Measurements from ENCODE around the gene ALOXE3. TPM values are rescaled to one million over a fixed set of nuclear protein-coding genes. Genes with fewer than 3 reads are reported as not detected.

Gene ALOXE3
- total and polyA plus RNA-seq, 2 of the 8 experiments (the other 6 are each of a cell fraction or from before 2014, with no cell fraction given), result 0.26 TPM; not detected in 1

DNA sequence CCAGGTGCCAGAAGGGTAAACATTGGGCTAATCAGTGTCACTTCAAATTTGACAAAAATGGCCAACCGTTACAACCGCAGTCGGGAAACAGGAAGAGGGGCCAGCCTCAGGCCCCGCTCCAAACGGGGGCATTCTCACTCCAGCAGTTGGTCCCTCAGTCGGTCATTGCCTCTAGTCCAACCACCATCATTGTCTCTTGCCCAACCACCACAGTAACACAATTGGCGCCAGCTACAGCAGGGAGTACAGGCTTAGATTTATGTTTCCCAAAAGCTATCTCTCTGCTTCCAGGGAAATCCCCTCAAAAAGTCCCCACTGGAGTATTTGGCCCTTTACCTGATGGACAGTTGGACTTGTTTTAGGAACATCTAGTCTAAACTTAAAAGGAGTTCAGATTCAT is 59.2 kb downstream of the ALOXE3 start:
- Histone ChIP-seq H4K5ac (ENCODE audit: insufficient read length, low read depth, low read length) (no peak overlapping the region), H3K4me2 (ENCODE audit: insufficient read depth in 1 of 2, low read depth in 2 of 2, low read length in 2 of 2) (no peak overlapping the region), H3K23ac (ENCODE audit: insufficient read length) (no peak overlapping the region), H2BK12ac (ENCODE audit: low read depth, low read length) (no peak overlapping the region), H3K27me3 (replicated peaks in 1 of 4; ENCODE audit: control insufficient read depth in 3 of 4, extremely low read depth in 1 of 4, insufficient read depth in 3 of 4, low read length in 3 of 4) (peaks cover 5 to 24% (median 20%) of the 10 kb centered on the region in 4 experiments; a peak in 5 of 7 replicates), H2AK5ac (ENCODE audit: low read depth, low read length) (no peak overlapping the region; the same call in 1 of the 2 replicates), H3K14ac (ENCODE audit: insufficient read length) (no peak overlapping the region), H3K4ac (replicated peaks; ENCODE audit: insufficient read length, low read depth, low read length) (no peak overlapping the region), H2BK5ac (ENCODE audit: low read depth, low read length) (no peak overlapping the region), H3K18ac (ENCODE audit: extremely low read depth, low read length) (no peak overlapping the region), H3K4me1 (replicated peaks in 1 of 4; ENCODE audit: control insufficient read depth in 3 of 4, insufficient read depth in 4 of 4, low read length in 3 of 4) (peaks cover 5 to 20% (median 10%) of the 10 kb centered on the region in 4 experiments; a peak in 6 of 7 replicates), H3K79me1 (ENCODE audit: low read depth, low read length) (no peaks in the 10 kb centered on the region), H3K56ac (replicated peaks; ENCODE audit: insufficient read length, low read depth, low read length) (no peak overlapping the region), H3K23me2 (ENCODE audit: low read depth, low read length) (peaks cover 5% of the 10 kb centered on the region; the same call in 1 of the 2 replicates), H3K4me3 (ENCODE audit: extremely low read depth in 1 of 4, insufficient read depth in 2 of 4, low read depth in 3 of 4, low read length in 4 of 4) (no peak overlapping the region), H2BK20ac (ENCODE audit: low read length) (no peak overlapping the region), H2BK120ac (replicated peaks; ENCODE audit: low read depth, low read length) (no peak overlapping the region), H3K79me2 (ENCODE audit: control insufficient read depth in 1 of 2, insufficient read depth in 2 of 2, low read length in 2 of 2) (no peaks in the 10 kb centered on the region), H4K91ac (replicated peaks; ENCODE audit: insufficient read length, low read length) (no peak overlapping the region), H2AFZ (ENCODE audit: low read length) (no peak overlapping the region), H3K9ac (replicated peaks in 1 of 4; ENCODE audit: extremely low read depth in 1 of 4, low read depth in 3 of 4, low read length in 3 of 4) (no peak overlapping the region), H3K27ac (ENCODE audit: low read depth, low read length) (no peak overlapping the region), H4K20me1 (replicated peaks in 1 of 2; ENCODE audit: control insufficient read depth in 1 of 2, insufficient read depth in 2 of 2, low read length in 2 of 2) (no peaks in the 10 kb centered on the region), H3K36me3 (ENCODE audit: control insufficient read depth in 2 of 4, insufficient read depth in 4 of 4, low read length in 3 of 4) (no peaks in the 10 kb centered on the region), H4K8ac (ENCODE audit: extremely low read depth, insufficient read depth, low read length) (no peak overlapping the region), H3K9me3 (ENCODE audit: insufficient read depth in 2 of 2, low read depth in 1 of 2, low read length in 1 of 2) (no peaks in the 10 kb centered on the region), H2BK15ac (ENCODE audit: low read length) (no peak overlapping the region)
- FAIRE-seq, result no peak
- WGBS, 2 experiments (ENCODE audit: extremely low coverage in 1 of 2, insufficient coverage in 1 of 2, insufficient read length in 1 of 2, insufficient replicate concordance in 2 of 2, low coverage in 1 of 2, low lambda C conversion rate in 2 of 2, missing lambda C conversion rate in 1 of 2), result 82% methylated on average over 7 of the region's 7 CpGs; no CpG with 5 or more reads in 1 of the 2 experiments
- CTCF ChIA-PET (ENCODE audit: partially characterized antibody), result interaction anchor here (0.7 to 11.6 kb wide), 22 partner anchors 12 to 322 kb away, joined by 3 to 270 read pairs (median 10); partner anchors contain the start of genes ALOX12B, ALOXE3 and HES7
- POLR2A ChIA-PET (ENCODE audit: partially characterized antibody), result interaction anchor here (0.7 to 3.3 kb wide), 3 partner anchors 39 to 115 kb away, joined by 5 to 17 read pairs (median 7); no protein-coding TSS in a partner anchor
- TF ChIP-seq JUN (IDR thresholded peaks at IDR 0.05; ENCODE audit: low read depth, low read length), result no peak
- TF ChIP-seq GABPA (IDR thresholded peaks at IDR 0.05; ENCODE audit: borderline replicate concordance, insufficient read depth, low read length), result no peak
- no peak for TF ChIP-seq RBBP5 (IDR thresholded peaks at IDR 0.05; ENCODE audit: borderline replicate concordance, low read depth, low read length)
- DNase-seq (ENCODE audit: low read depth in 1 of 2, low spot score in 2 of 2), result no peak

Data from H1 (cell line).